Eye (tissue), 1 donor: ENCODE measurements around the gene VSIG4.
"Not testable (repeated sequence)": the region's sequence is repeated elsewhere in the genome, so short reads cannot be mapped to it uniquely, and the experiment has no call there.

Experiments
- DNase-seq: peaks from one replicate; pipeline ENCODE4 v3.0.0-alpha.2; 2015

The VSIG4 gene

GRCh38 chrX:66039944-66040343 is at the start of gene VSIG4:
Gene VSIG4 (minus strand): TSS chrX:66040080. CDS start chrX:66039998, 82 bp downstream.
- no peak for DNase-seq

GRCh38 chrX:66076801-66077200 is 36.9 kb upstream of the VSIG4 start:
- DNase-seq = no peak

DNA sequence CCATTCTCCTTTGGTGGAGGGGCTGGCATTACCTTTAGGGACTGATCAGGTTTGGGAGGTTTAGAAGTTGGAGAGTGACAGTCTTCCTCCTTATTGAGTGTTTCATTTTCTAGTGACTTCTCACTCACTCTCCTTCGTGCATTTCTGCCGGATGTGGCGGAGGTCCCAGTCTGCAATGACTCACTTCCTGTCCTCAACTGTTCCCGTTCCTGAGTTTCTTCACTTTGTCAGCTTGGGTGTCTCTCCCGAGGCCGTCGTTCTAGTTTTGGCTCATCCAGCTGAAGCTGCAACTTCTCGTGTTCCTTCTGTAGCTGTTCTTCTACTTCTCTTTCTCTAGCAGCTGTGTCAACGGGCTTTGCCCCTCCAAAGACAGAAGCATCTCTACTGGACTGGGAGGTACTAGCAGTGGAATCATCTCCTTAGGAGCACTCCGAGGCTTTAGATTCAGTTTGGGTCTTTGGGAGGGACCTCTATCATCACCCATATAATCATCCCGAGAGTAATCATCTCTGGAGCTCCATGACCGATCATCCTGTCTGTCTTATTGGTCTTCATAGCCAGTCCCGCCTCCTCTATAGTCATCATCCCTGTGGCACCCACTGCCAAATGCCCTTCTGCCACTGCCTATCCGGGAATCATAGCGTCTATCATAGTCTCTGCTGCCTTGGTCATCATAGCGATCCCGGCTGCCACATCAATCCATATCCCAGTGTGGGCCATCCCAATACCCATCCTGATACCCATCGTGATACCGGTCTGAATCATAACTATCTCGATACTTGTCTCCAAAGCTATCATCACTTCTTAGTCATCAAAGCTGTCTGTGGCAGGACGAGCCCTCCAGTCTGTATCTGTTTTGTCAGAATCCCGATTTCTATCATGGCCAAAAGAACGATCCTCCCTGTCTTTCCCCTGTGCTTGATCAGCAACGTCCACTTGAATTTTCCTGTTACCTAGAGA is 35.3 kb upstream of the VSIG4 start:
- DNase-seq = no peak

- no peak for DNase-seq
Measured at GRCh38 chrX:66071126-66071525, 31.2 kb upstream of the VSIG4 start.

- no peak for DNase-seq
Measured at GRCh38 chrX:66064261-66064660, 24.4 kb upstream of the VSIG4 start.

DNA sequence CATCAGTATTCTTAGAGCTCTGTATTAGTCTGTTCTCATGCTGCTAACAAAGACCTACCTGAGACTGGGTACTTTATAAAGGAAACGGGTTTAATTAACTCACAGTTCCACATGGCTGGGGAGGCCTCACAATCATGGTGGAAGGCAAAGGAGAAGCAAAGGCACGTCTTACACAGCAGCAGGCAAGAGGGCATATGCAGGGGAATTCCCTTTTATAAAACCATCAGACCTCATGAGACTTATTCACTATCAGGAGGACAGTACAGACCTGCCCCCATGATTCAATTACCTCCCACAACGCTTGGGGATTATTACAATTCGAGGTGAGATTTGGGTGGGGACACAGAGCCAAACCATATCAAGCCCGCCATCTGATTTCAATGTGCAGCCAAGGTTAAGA is 17.1 kb upstream of the VSIG4 start:
- not testable (repeated sequence) for DNase-seq

DNA sequence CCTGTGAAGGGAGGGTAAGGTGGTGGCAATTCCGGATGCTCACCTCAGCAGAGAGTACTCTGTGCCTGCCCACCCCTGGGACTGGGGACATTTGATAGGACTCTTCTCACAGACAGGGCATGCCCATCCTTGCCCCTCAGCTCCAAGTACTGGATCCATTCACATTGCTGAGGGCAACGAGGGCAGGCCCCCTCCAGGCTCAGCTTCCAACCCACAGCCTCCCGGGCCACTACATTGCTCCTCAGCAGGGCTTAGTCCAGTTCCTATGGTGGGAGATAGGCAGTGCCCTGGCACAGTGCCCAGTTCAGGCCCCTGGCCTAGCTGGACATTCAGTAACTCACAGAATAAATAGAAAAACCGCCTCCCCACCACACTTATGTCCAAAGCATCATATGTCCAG is 15.1 kb upstream of the VSIG4 start:
- no peak for DNase-seq

- no peak for DNase-seq
Measured at GRCh38 chrX:66053414-66053813, 13.5 kb upstream of the VSIG4 start.

DNA sequence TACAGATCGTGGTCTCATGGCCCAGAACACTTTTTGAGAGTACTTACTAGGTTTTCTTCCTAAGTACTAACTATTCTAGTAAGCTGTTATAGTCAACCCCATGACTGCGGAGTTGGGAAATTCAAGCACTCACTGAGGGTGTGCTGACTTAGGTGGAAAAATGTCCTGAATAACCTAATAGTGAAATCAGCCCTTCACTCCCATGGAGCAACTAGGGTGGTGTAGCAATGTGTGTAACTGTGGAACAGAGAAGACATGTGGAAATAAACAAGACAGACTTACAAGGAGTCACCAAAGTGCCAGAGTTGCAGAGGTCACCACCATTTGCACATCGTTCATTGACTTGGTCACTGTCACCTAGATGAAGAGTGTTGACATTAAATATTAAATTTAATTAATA is 12.1 kb upstream of the VSIG4 start:
- DNase-seq = no peak

- DNase-seq = no peak
Measured at GRCh38 chrX:66050140-66050569, 10.3 kb upstream of the VSIG4 start.

DNA sequence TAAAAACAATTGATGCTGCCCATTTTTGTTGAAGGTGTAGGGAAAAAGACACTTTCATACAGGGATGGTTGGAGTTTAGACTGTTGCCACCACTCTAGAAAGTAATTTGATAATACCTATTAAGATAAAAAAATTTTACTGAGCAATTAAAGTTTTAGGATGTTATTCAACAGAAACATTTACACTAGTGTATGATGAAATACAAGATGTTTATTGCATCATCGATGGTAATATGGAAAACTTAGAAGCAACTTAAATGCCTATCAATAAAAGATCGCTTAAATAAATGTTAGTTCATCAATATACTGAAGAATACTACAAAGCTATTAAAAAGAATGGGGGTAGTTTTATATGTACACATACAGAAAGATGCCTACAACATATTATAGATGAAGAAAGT is 9.2 kb upstream of the VSIG4 start:
- DNase-seq = no peak

- DNase-seq = no peak
Measured at GRCh38 chrX:66046612-66047235, 6.8 kb upstream of the VSIG4 start.

GRCh38 chrX:66045894-66046293 is 6.0 kb upstream of the VSIG4 start:
- DNase-seq = no peak

DNA sequence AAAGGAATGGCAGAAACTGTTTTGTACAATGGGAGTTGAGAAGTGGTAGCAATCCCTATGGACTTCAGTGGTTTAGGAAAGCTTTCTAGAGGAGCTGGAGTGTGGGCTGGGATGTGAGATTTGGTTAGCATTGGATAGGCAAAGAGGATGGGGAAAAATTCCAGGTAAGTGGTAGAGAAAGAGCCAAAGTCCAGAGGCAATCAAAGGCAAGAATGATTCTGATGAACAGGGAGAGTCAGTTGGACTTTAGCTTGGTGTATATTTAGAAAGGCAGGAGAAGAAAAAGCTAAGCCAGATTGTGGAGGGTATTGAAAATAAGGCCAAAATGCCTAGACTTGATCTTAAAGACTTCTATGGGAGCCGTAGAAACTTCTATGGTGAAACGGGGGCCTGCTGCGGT is 3.7 kb upstream of the VSIG4 start:
- DNase-seq = no peak

DNA sequence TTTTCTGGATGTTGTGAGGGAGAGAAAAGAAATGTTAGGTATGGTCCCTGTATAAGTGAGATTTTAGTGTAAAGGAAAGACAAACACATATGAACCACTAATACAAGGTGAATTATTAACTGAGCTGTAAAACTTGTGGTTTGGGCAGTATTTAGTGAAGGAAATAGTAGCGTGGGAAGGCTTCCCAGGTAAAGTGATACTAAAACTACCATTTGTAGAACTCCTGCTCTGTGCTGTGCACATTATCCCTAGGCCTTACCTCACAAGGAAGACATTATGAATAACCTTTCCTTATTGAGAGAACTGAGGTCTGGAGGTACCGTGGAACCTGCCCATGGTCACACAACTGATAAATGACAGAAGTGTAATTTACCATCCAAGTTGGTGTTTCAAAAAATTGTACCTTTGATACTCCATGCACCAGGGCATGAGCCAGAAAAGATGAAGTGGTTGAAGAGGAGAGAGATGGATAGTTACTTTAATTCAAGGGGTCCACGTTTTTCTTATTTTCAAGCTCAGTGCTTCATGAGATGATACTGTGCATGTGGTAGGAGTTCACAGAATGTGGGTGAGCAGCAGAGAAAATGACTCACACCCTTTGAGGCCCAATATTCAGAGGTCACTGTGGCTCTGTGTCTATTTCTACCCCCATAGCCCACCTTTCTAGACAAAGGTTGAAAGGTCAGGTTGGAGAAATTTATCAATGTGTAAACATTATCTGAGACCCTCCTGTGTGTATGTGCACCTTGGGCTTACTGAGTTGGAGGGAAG is 2.6 kb upstream of the VSIG4 start:
- DNase-seq = no peak

GRCh38 chrX:66038115-66038514 is 1.8 kb downstream of the VSIG4 start:
- no peak for DNase-seq

DNA sequence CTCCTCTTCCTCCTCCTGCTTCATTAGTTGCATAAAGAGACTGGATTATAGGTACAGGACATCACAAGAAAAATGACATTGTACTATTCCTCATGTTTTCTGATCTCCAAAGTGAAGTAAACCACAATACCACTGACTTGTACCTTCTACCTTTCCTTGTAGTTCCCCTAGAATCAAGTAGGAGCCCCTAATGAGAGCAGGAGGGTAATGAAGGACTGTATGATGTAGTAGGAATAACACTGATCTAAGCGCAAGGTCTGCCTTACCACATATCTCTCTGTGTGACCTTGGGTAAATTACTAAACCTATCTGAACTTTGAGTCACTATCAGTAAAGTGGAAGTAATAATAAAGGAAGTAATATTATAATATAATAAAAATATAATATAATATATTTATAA is 3.6 kb downstream of the VSIG4 start:
- DNase-seq = no peak

- no peak for DNase-seq
Measured at GRCh38 chrX:66035667-66036066, 4.2 kb downstream of the VSIG4 start.

DNA sequence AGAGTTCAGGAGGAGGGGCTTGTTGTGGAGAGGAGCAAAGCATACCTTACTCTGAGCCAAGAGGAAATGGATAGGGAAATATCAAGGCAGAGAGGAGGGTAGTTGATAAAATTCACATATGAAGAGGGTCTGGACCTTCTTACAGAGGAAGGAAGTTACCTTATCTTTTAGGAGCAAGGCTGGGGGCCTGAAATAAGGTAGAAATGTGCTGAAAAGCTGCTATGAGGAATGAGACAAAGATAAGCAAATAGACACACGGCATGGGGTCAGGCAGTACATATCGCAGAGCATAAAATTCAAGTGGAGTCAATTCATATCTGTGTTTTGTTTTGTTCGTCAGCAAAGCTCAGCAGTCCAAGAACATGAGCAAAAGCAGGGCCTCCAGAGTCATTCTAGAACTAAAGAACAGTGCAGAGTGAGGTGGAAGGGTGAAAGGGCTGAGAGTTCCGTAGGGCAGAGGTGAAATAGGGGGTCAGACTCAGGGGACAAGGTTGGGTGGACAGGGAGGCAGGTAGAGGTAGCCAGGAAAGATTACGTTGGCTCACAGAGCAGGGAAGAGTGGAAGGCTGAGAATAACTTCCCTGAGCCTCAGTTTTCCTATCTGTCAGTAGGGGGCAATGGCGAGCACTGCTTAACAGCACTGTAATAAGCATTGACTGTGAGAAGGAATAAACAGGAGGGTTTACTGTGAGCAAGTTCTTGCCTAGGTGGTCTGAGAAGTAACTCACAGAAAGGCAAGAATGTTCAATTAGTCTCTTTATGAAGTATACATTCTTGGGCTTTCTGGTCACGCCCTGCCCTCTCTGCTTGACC is 9.2 kb downstream of the VSIG4 start:
- no peak for DNase-seq

DNA sequence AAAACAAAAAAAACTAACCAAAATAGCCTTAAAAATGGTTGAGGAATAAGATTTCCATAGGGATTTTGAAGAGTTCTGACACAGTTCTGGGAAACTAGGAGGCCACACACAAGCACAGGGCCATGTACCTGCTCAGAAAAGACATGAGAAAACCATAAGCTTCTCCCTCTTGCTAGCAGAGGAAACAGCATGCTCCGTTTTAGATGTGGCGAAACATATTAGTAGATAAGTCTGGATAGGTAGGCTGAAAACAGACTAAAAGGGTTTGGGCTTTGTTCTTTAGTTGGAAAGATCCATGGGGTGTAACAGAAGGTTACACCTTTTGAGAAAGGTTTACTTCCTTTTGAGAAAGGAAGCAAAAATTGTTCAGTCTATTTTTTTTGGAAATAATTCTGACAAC is 10.9 kb downstream of the VSIG4 start:
- DNase-seq = no peak

DNA sequence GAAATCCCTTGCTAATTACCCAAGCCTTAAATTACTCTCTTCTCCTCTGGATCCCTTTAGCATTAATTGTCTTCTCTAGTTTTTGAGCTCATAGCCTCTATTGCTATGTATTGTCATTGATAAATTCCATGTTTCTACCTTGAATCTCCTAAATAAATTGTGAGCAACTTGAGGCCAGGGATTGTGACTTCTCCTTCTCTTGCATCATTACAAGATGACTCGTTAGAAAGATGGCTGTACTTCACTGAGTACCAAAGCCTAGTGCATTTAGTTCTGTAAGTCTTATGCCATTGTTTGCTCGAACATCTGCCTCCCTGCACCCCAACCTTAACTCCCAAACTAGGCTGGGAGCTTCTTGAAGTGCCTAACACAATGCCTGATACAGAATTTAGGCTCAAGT is 15.3 kb downstream of the VSIG4 start:
- no peak for DNase-seq

GRCh38 chrX:66024092-66024467 is 15.8 kb downstream of the VSIG4 start:
- DNase-seq = no peak
